ENCODE data around the gene ARHGEF18.

DNA sequence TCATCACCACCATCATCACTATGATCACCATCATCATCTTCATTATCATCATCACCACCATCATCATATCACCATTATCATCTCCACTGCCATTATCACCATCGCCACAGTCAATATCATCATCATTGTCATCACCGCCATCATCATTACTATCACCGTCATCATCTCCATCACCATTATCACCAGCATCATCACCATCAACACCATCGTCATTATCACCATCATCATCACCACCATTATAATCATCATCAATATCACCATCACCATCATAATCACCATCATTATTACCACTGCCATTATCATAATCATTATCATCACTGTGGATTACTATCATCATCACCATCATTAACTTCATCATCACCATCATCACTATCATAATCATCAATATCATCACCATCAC is 17.3 kb upstream of the ARHGEF18 start:
- TF ChIP-seq EP300 (IDR thresholded peaks at IDR 0.05) (no peak), POLR2A (IDR thresholded peaks at IDR 0.05) (no peak)
- TF ChIP-seq, protein P1, sequence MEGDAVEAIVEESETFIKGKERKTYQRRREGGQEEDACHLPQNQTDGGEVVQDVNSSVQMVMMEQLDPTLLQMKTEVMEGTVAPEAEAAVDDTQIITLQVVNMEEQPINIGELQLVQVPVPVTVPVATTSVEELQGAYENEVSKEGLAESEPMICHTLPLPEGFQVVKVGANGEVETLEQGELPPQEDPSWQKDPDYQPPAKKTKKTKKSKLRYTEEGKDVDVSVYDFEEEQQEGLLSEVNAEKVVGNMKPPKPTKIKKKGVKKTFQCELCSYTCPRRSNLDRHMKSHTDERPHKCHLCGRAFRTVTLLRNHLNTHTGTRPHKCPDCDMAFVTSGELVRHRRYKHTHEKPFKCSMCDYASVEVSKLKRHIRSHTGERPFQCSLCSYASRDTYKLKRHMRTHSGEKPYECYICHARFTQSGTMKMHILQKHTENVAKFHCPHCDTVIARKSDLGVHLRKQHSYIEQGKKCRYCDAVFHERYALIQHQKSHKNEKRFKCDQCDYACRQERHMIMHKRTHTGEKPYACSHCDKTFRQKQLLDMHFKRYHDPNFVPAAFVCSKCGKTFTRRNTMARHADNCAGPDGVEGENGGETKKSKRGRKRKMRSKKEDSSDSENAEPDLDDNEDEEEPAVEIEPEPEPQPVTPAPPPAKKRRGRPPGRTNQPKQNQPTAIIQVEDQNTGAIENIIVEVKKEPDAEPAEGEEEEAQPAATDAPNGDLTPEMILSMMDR (IDR thresholded peaks at IDR 0.05) = no peak

All from gastroesophageal sphincter (tissue), 3 donors.